HepG2 (cell line): ENCODE results near the gene GADD45B. TPM values are rescaled to one million over a fixed set of nuclear protein-coding genes. Genes with fewer than 3 reads are reported as not detected.

Experiments
- AGO1 ChIP-seq: fragments of 200-400 bp; formaldehyde crosslinking; IDR thresholded peaks from 2 replicates; pipeline ENCODE4 v1.6.1; 2017; ENCODE audit warnings: mild to moderate bottlenecking, low read depth, low read length, moderate library complexity; ENCODE audit not compliant: poor library complexity, severe bottlenecking
- DR1 ChIP-seq: sonication (generic); formaldehyde crosslinking; IDR thresholded peaks from 2 replicates; pipeline ENCODE4 v1.8.0; 2021; ENCODE audit warnings: mild to moderate bottlenecking, missing genetic modification reagents, inconsistent platforms
- HDAC1 ChIP-seq: sonication (generic); formaldehyde crosslinking; IDR thresholded peaks from 2 replicates; pipeline ENCODE4 v1.5.1; 2020; ENCODE audit warnings: mild to moderate bottlenecking, missing genetic modification reagents
- HOXA3 ChIP-seq: sonication (generic); formaldehyde crosslinking; IDR thresholded peaks from 2 replicates; pipeline ENCODE4 v1.5.0; 2020; ENCODE audit warnings: missing genetic modification reagents
- MAFG ChIP-seq: sonication (generic); formaldehyde crosslinking; IDR thresholded peaks from 2 replicates; pipeline ENCODE4 v1.5.1; 2020; ENCODE audit warnings: mild to moderate bottlenecking, missing genetic modification reagents
- NFATC3 ChIP-seq: sonication (generic); formaldehyde crosslinking; IDR thresholded peaks from 2 replicates; pipeline ENCODE4 v1.5.1; 2020; ENCODE audit warnings: mild to moderate bottlenecking, missing genetic modification reagents
- NR3C1 ChIP-seq: sonication (generic); formaldehyde crosslinking; IDR thresholded peaks from 2 replicates; pipeline ENCODE4 v1.4.0; 2020; ENCODE audit warnings: missing genetic modification reagents
- NRL ChIP-seq: sonication (generic); formaldehyde crosslinking; IDR thresholded peaks from 2 replicates; pipeline ENCODE4 v1.5.0; 2020; ENCODE audit warnings: missing genetic modification reagents, mild to moderate bottlenecking, moderate library complexity, borderline replicate concordance
- PHF5A ChIP-seq: IDR thresholded peaks from one replicate; pipeline ENCODE4 v1.6.1; 2018; ENCODE audit warnings: low read depth, missing genetic modification reagents; ENCODE audit not compliant: unreplicated experiment
- PREB ChIP-seq: sonication (generic); formaldehyde crosslinking; IDR thresholded peaks from 2 replicates; pipeline ENCODE4 v1.4.0; 2020; ENCODE audit warnings: missing genetic modification reagents
- TFDP1 ChIP-seq: IDR thresholded peaks from 2 replicates; pipeline ENCODE4 v1.6.1; 2016; ENCODE audit warnings: missing compliant biosample characterization, missing genetic modification reagents, borderline replicate concordance
- TGIF2 ChIP-seq: IDR thresholded peaks from 2 replicates; pipeline ENCODE4 v1.6.1; 2016; ENCODE audit warnings: control low read depth, missing compliant biosample characterization
- ZIK1 ChIP-seq: sonication (generic); formaldehyde crosslinking; IDR thresholded peaks from 2 replicates; pipeline ENCODE4 v1.5.0; 2020; ENCODE audit warnings: mild to moderate bottlenecking, low read depth, missing genetic modification reagents, borderline replicate concordance
- ZNF503 ChIP-seq: sonication (generic); formaldehyde crosslinking; IDR thresholded peaks from 2 replicates; pipeline ENCODE4 v1.4.0; 2020; ENCODE audit warnings: missing genetic modification reagents
- ZNF576 ChIP-seq: sonication (generic); formaldehyde crosslinking; IDR thresholded peaks from 2 replicates; pipeline ENCODE4 v1.4.0; 2020; ENCODE audit warnings: mild to moderate bottlenecking, missing genetic modification reagents
- ZNF646 ChIP-seq: sonication (generic); formaldehyde crosslinking; IDR thresholded peaks from 2 replicates; pipeline ENCODE4 v1.9.0; 2021; ENCODE audit warnings: mild to moderate bottlenecking, missing genetic modification reagents
- ZSCAN31 ChIP-seq: sonication (generic); formaldehyde crosslinking; IDR thresholded peaks from 2 replicates; pipeline ENCODE4 v1.5.0; 2020; ENCODE audit warnings: low read depth, mild to moderate bottlenecking, missing genetic modification reagents
- polyA plus RNA-seq, 8 experiments: library from polyadenylated mRNA; depleted of rRNA in 3 of 8; stranded (reverse) in 7 of 8; unstranded in 1 of 8; fragments of >200 nt; fragmentation: Illumina TruSeq in 4 of 8; extraction: Trizol in 4 of 8; gene quantifications; 2 replicates each; pipeline versions ENCODE4 v1.2.1 to v1.2.3, GENCODE V29; 2011 to 2016; ENCODE audit warnings: low read depth in 4 of 8, missing spikeins in 1 of 8, mixed read lengths in 1 of 8; ENCODE audit not compliant: insufficient read depth in 1 of 8
- total RNA-seq, 5 experiments: library from RNA; depleted of rRNA; stranded (reverse); fragments of >200 nt; fragmentation: Illumina TruSeq; extraction: Trizol; gene quantifications; 2 replicates each; pipeline ENCODE4 v1.2.3, GENCODE V29; 2016; ENCODE audit warnings: low read depth in 1 of 5

The GADD45B gene
- total and polyA plus RNA-seq, 2 of the 13 experiments (the other 11 are each of a cell fraction or from before 2014, with no cell fraction given): 4.6 to 34.1 TPM

GRCh38 chr19:2427429-2428320, 48.3 kb upstream of the GADD45B start, which contains the start of gene TIMM13 (continued):
- TF ChIP-seq PREB (CRISPR knock-in tag): peak; percentile 50; the same call in 1 of the 2 replicates
- no peak for TF ChIP-seq MAFG (CRISPR knock-in tag)
- 0 out of 2 replicates have a peak, but pooled peaks have one; percentile 63 for TF ChIP-seq ZSCAN31
- TF ChIP-seq ZNF646 (CRISPR knock-in tag): no peak
- peak; percentile 31; the same call in 1 of the 2 replicates for TF ChIP-seq ZIK1 (CRISPR knock-in tag)
- TF ChIP-seq PHF5A: no peak
- TF ChIP-seq AGO1: peak; percentile 85
- peak; percentile 81 for TF ChIP-seq ZNF503 (CRISPR knock-in tag)
- no peak for TF ChIP-seq TGIF2 (CRISPR knock-in tag)
- peak; percentile 51 for TF ChIP-seq NRL (CRISPR knock-in tag)
- peak; percentile 75 for TF ChIP-seq DR1 (CRISPR knock-in tag)
- TF ChIP-seq TFDP1 (CRISPR knock-in tag): no peak
- TF ChIP-seq HDAC1 (CRISPR knock-in tag): peak; percentile 74
- 0 out of 2 replicates have a peak, but pooled peaks have one; percentile 45 for TF ChIP-seq NFATC3 (CRISPR knock-in tag)
- TF ChIP-seq ZNF576 (CRISPR knock-in tag): peak; percentile 38; the same call in 1 of the 2 replicates
- peak; percentile 93 for TF ChIP-seq HOXA3 (CRISPR knock-in tag)
- TF ChIP-seq NR3C1 (CRISPR knock-in tag): no peak
